ENCODE results near the gene CALHM4.

Gene CALHM4

DNA sequence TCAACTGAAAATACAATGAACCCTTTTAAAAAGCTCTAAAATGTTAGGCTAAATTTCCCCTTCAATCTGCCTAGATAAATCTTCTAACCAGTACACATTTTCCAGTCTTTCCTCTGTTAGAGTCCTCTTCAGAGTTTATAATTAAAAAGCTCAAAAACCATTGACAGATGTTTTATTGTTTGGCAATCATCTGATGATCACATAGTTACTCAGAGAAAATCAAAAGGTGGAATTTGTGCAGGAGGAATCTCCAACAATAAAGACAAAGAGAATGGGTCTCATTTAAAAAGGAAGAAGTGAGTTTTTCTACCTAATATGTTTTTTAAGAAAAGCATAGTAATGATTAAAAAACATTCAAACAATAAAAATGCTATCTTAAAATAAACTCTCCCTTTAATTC lies 11.1 kb upstream of the CALHM4 start:
- no peak for DNase-seq (ENCODE audit: low spot score)

DNA sequence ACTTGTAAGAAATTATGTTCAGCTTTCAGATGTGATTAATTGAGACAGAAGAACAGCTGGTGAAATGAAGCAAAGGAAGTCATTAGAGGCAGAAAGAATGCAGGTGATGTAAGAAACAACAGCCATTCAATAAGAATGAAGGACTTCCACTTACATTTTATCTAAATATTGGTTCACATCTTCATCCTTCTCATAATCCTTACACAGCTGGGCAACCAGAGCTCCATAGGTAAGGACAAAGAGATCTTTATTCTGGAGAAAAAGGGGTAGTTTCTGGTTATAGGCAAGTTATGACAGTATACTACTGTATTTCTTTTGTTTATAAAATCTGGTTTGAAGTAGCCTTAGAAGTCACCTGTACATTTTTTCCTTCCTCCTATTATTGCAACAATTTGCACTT lies 10.4 kb upstream of the CALHM4 start:
- no peak for DNase-seq (ENCODE audit: low spot score)

DNA sequence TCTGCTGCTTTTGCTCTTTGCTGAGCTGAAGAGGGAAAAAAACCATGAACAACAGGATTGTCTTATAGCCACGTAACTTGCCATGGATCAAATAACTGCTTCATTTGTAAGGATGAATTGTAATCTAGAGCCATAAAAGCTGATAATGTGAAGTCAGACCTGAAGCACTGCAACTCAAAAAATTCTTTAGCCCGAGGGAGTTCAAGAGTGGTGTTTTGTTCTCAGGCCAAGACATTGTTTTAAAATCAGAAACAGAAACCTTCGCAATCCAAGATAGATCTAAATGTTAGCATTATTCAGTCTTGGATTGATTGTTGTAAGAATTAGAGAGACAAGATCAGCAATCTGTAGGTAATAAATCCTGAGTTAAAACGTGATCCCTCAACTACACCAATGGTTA lies 7.9 kb upstream of the CALHM4 start, which contains the start of gene TRAPPC3L:
Gene TRAPPC3L, minus strand, starts transcription at position 34 of the 400 bp plus-strand sequence. CDS start 170 bp downstream, outside the sequence.
- no peak for DNase-seq (ENCODE audit: low spot score)

DNA sequence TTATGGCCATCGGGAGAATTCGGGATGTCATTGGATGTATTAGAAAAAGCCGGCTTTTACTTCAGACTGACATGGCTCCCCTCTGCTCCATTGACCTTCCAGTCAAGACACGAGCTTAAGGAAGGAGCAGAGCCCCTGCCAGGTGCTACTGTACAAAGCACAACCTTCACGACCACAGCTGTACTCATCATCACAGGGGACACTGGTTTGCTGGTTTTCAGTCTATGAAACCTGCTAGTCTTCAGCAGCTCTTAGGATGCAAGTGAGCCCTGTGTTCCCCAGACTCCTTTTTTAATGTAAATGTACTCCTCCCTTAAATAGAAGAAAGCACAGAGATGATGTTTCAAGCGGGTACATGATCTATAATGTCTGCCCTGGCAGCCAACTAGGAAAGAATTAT lies 6.2 kb upstream of the CALHM4 start:
- no peak for DNase-seq (ENCODE audit: low spot score)

DNA sequence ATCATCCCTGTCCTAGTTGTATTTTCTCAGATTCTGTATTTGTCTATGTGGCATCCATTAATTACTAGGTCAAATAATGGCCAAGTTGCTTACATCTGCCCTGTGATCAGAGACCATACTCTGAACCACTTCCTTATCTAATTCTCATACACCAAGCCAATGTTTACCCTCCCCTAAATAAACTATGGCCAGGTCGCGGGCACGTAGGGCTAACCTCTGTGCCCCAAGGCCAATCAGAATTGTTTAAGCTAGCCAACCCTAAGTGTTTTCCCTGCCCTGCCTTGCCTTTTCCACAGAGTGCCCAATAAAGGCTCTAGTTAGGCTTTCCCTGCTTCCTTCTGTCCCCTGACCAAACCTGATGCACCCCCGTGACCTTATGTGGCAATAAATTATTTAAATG lies 2.8 kb upstream of the CALHM4 start:
- no peak for DNase-seq (ENCODE audit: low spot score)

DNA sequence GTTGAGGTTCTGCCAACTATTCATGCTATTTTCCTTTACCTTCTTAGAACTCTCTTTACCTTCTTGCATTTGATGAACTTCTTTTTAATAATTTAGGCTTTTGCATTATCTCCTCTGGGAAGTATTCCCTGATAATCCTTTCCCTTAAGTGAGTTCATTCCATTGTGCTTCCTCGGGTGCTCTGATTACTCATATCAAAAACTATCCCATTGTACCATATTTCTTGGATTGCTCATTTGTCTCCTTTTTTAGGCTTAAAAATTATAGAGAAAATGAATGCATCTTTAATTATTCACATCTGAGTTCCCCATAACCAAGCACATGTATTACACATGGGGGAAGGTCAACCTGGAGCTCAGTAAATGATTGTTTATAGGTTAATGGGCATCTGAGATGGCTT lies 2.5 kb downstream of the CALHM4 start:
- no peak for DNase-seq (ENCODE audit: low spot score)

DNA sequence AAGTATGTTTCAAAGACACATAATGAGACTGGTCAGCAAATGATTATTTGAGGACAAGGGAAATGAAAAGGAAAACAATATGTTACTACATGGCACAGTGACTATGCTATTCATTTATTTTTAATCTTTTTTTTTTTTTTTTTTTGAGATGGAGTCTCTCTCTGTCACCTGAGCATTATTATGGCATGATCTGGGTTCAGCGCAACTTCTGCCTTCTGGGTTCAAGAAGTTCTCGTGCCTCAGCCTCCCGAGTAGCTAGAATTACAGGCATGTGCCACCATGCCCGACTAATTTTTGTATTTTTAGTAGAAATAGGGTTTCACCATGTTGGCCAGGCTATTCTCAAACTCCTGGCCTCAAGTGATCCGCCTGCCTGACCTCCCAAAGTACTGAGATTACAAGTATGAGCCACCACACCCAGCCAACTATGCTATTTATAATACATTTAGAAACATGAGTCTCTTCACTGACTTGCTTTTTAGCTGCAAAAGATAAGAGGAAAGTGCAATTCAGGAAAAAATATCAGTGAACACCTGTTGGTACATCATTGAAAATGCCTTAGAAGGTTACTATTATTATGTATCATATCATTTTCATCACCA lies 3.4 kb downstream of the CALHM4 start:
- no peak for DNase-seq (ENCODE audit: low spot score)

DNA sequence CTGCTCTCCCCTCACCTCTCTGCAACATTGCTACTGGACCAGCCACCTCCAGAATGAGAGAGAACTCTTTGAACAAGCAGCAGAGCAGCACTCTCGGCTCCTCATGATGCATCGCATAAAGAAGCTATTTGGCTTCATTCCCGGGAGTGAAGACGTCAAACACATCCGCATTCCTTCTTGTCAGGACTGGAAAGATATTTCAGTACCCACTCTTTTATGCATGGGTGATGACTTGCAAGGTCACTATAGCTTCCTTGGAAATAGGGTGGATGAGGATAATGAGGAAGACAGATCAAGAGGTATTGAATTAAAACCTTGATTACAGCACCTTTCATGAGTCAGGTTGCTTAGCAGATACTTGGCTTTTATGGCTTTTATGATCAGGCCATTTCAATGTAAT lies 4.3 kb downstream of the CALHM4 start:
- DNase-seq (ENCODE audit: low spot score), result peak; percentile 70

DNA sequence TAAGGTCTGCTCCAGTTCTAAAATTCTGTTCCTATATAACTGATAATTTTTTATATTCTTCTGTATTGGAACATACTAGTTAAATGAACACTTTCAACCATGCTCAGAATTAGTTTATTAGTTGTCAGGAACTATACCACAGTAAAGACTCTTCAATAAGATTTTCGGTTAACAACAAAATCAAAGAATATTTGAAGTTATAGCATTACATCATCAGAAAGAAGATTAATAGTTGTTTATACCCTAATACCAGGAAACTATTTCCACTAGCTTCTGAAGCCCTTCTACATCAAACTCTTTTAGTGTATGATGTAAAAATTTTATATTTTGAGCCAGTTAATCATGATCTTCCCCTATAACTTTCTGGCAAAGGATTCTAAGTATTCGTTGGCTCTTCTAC lies 6.6 kb downstream of the CALHM4 start:
- no peak for DNase-seq (ENCODE audit: low spot score)

DNA sequence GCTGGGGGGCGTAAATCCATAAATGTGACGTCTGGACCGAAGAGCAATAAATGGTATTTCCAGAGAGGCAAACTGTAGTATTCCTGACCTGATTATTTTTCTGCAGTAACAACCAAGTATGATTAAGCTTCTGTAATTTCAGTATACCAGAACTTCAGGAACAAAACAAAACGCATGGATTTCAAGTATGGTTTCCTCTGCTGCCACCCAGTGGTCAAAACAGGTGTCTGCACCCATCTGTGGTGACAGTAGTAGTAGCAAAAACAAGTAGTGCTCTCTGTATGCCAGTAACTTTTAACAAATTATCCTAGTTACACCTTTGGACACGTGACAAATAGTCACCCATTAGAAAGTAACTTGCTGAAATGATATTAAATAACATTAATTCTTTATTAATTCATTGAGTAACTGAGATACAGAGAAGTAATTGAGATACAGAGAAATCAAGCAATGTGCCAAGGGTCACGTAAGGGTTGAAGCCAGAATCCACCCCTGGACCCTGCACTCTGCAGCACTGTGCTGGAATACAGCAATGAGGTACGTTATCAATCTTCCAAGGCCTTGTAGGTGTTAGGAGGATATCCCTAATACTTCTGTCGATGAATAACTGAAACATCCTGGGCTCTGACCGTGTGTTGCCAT lies 7.9 kb downstream of the CALHM4 start:
- DNase-seq (ENCODE audit: low spot score), result peak; percentile 68

DNA sequence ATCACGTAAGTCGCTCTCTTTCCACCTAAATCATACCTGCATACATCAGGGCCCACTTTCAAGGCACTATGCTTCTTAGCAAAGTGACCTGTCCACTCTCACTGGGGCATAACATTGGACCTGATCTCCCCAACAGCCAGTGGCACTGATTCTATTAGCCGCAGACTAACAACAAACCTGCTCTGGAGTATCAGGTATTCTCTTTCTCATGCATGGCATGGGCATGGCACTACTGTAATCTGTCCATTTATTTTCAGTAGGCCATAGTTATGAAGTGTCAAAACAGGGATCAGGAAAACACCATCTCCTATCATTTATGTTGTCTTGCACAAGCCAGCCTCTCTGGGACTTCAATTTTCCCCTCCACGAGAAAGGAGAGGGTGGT lies 8.5 kb downstream of the CALHM4 start:
- DNase-seq (ENCODE audit: low spot score), result no peak

DNA sequence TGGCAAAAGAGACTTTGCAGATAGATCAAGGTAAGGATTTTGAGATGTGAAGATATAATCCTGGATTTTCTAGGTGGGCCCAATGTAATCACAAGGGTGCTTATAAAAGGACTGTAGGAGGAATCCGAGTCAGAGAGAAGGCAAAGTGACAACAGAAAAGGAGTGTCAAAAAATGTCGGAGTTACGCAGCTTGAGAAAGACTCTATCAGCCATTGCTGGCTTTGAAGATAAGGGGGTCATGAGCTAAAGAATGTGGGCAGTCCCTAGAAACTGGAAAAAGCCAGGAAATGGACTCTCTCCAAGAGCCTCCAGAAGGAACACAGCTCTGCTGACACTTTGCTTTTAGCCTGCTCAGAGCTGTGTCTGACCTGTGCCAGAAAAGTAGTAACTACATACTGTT lies 9.1 kb downstream of the CALHM4 start:
- DNase-seq (ENCODE audit: low spot score), result no peak

DNA sequence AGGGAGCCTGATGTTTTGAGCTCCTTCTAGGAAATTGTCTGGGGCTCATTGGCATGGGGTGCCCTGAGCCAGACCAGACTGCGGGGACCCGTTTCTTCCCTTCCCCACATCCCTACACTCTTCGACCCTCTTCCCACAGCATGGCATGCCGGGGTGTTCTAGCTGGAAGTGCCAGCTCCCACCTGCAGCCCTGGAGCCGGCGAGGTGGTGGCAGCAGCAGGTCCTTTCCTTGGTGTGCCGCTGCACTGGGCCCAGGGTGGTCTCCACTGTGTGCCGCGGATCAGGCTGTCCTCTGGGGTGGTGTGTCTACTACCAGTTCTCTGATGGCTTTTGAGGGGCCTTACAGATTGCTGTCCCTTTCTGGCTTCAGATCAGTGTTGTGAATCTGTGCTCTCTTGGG lies 10.3 kb downstream of the CALHM4 start:
- no peak for DNase-seq (ENCODE audit: low spot score)

DNA sequence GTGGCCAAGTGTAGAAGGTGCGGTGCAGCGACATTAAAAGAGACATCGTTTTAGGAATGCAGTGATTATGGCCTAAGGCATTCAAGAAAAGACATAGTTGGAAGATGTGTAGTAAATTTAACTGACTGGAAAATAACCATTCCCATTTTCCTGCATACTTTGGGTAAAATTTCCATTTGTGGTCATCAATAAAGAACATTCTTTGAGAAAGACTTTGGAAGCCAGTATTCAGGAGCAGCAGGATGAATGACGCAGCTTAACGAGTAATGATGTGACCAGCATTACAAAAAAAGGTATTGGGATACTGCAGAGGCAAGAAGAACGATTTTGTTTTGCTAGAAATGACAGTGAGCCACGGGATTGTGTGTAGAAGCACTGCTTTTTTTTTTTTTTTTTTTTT lies 10.8 kb downstream of the CALHM4 start:
- DNase-seq (ENCODE audit: low spot score), result no peak

DNA sequence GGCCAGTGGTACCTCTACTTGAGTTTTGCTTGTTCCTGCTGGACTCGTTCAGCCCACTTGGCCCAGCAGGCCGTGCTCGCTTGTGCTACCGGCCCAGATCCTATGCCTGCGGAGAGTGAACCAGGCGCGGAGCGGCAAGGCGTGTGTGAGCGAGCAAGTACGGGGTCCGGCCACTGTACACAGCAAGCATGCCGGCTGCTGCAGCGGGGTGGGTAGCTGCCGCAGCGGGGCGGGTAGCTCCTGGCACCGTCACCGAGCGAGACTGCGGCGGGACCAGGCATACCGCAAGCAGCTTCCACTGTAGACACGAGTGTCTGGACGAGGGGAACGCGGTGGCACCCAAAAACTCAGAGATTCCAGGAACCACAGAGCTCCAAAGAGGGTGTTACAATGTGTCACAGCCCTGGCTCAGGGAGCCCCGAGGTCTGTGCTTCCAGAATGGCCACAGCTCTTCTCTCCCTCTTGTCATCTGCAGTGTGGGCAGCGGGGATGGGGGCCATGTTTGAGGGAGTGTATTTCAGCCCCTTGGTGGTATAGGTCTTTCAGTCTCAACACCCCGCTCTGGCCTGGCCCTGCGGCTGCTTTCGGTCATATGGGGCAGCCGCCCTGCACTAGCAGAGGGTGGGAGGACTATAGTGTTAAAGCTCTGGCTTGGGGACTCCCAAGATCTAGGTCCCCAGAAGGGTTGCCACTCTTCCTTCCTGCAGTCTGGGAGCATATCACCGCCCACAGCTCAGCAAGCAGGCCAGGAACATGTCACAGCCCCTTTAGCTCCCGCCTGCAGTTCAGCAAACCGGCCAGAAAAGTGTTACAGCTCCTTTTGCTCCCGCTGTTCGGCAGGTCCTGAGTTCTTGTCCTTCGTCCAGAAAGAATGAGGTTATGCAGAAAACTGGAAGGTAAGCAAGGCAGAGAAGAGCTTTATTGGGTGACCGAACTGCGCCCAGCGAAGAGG lies 11.6 kb downstream of the CALHM4 start:
- DNase-seq (ENCODE audit: low spot score), result no peak

DNA sequence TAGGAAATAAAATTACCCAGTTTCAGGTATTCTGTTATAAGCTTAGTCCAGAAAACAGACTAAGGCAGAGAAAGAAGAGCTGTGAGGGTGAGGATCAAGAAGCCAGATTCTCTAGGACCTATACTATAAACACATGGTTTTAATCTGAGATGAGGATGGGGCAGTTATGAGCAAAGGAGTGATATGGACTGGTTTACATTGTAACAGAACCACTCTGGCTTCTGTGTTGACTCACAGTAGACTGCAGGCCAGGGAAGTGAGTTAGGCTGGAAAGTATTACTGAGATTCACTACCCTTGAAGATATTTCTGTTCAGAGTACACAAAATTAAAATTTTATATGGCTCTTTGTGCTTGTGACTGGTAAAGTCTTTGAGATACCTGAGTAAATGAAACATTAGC lies 14.6 kb downstream of the CALHM4 start:
- DNase-seq (ENCODE audit: low spot score), result no peak

DNA sequence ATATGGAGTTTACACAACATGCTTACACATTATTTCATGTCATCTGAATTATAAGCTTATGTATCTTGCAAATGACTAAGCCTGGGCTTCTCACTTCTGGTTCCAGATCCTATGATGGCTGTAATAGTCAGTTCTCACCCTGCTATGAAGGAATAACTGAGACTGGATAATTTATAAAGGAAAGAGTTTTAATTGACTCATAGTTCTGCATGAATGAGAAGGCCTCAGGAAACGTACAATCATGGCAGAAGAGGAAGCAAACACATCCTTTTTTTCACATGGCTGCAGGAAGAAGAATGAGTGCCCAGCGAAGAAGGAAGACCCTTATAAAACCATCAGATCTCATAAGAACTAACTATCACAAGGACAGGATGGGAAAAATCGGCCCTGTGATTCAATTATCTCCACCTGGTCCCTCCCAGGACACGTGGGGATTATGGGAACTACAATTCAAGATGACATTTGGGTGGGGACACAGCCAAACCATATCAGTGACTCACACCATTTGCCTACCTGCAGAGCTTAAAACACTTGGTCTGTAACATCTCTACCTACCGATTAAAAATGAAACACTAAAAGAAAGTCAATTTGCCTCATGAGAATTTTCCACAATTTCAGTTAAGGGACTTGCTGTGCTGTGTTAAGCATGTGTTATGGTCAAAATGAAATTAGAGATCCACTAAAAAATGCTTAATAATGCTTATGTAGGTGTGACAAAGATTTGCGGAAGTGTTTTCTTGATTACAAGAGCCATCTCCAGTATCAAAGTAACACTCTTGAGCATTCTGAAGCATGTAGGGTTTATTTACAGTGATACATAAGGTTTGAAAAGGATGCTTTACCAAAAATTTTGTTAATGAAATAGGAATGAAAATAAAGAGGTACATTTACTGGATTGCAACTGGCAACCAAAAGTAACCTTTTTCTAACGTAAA lies 15.5 kb downstream of the CALHM4 start:
- DNase-seq (ENCODE audit: low spot score), result no peak

DNA sequence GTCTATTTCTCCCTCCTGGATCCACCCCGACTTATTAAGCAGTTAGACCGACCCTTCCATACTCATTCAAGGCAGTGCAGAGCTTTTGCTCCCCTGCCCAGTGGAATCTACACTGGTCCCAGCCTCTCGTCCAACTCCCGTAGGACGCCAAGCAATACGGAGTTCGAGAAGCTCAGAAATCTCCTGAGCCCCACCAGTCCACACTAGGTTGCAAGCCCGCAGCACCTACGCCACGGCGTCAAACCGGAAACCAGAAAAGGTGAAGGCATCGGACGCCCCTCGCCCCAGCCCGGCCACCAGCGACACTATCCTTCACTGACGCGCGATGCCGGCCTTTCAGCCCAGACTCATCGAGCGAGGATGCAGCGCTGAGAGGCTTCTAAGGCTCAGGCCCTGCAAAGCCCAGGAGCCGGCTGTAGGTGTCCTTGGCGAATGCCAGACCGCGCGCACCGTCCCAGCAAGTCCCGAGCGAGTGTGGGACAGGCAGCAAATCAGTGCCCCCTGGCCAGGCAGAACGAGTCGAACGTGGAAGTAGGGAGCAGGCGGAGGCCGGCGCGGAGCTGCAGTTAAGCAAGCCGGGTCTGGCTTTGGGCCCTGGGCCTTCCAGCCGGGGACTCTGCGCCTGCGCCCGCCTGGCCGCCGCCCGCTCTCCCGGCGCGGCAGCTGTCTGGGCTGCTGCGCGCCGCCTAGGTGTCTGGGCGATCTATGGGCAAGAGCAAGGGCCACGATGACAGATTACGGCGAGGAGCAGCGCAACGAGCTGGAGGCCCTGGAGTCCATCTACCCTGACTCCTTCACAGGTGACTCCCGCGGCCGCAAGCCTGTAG lies 17.5 kb downstream of the CALHM4 start, which contains the start of gene RWDD1:
Gene RWDD1, plus strand, starts transcription at position 649 of the 827 bp plus-strand sequence. Its CDS starts 79 bp downstream, at position 728.
- peak; percentile 98 for DNase-seq (ENCODE audit: low spot score)

DNA sequence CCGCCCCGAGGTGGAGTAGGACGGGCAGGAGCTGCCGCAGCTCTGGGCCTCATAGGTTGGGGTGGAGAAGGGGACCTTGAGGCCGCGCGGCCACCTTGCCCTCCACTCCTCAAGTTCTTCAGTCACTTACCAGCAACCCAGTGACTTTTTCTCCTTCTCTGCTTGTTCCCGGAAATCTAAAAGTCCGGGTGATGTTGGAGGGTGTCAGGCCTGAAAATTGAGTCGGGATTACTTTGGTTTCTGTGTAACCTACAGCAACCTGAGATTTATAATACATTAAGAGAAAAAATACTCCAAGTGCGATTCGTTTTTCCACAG lies 18.1 kb downstream of the CALHM4 start:
- no peak for DNase-seq (ENCODE audit: low spot score)

DNA sequence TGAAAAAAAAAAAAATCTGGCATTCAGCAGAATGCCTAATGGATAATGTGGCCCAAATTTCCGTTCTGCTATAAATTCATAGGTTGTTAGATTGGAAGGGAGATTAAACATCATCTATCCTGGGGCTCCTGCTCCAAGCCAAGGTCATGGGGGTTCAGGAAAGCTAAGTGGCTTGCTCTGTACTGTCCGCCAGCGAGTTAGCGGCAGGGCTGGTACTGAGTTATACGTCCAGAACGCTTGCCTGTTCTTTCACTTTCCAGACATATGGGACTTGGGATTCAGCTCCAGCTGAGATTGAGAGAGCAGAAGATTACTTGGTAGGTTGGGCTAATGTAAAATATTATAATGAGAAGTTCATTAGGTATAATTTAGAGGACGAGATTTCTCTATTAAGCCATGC lies 18.6 kb downstream of the CALHM4 start:
- peak; percentile 35 for DNase-seq (ENCODE audit: low spot score)

DNA sequence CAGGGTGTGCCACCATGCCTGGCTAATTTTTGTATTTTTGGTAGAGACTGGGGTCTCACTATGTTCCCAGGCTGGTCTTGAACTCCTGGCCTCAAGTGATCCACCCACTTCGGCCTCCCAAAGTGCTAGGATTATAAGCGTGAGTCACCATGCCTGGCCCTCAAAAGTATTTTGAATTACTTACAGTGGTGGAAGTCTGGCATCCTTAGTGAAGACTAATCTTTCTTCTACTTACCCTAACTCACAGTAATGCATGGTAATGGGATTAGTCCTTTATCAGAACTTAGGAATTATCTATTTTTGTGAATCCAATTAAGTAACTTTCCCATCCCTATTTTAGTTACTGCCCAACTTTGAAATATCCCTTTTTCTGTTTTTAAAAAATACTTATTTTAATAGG lies 21.7 kb downstream of the CALHM4 start:
- no peak for DNase-seq (ENCODE audit: low spot score)

All from LoVo (cell line).